PC-3 (cell line): Measurements from ENCODE around the gene PCCA. TPM values are rescaled to one million over a fixed set of nuclear protein-coding genes. Genes with fewer than 3 reads are reported as not detected.
"Not testable (repeated sequence)": the region's sequence is repeated elsewhere in the genome, so short reads cannot be mapped to it uniquely, and the experiment has no call there.

ENCODE experiments used
- ATAC-seq: fragments of 200-7000 bp; cut with Tn5 transposase; 2 replicates; pipeline ENCODE4 v1.9.1; 2020; ENCODE audit warnings: mild to moderate bottlenecking, moderate library complexity
- BruUV-seq: library from RNA; stranded (reverse); fragments of 400-500 nt; replicated peaks from 2 replicates; lab custom pipeline; 2021; lab: Mats Ljungman, UMichigan
- CTCF ChIA-PET: fragments of 300-600 bp; sonication (Branson Sonifier 250); formaldehyde crosslinking; loops from one replicate; lab custom pipeline; 2022; ENCODE audit warnings: antibody characterized with exemption; lab: Charles Lee
- POLR2A ChIA-PET: fragments of 300-600 bp; sonication (Branson Sonifier 250); formaldehyde crosslinking; loops from one replicate; lab custom pipeline; 2022; ENCODE audit warnings: antibody characterized with exemption; ENCODE audit not compliant: unreplicated experiment; lab: Charles Lee
- DNase-seq: peaks from one replicate; pipeline ENCODE4 v3.0.0-alpha.2; 2015
- H2AFZ ChIP-seq: fragments of 300-600 bp; sonication (generic); 2 replicates; pipeline ENCODE4 v1.6.0; 2016; ENCODE audit warnings: antibody characterized with exemption, low read length
- H3F3A ChIP-seq: fragments of 300-600 bp; sonication (generic); one replicate; pipeline ENCODE4 v1.6.0; 2017; ENCODE audit warnings: antibody characterized with exemption, low read length, control low read depth, mild to moderate bottlenecking; ENCODE audit not compliant: unreplicated experiment
- H3K27ac ChIP-seq: fragments of 300-600 bp; sonication (generic); 2 replicates; pipeline ENCODE4 v1.5.1; 2016; ENCODE audit warnings: mild to moderate bottlenecking, low read length
- H3K27me3 ChIP-seq: fragments of 300-600 bp; sonication (generic); 2 replicates; pipeline ENCODE4 v1.6.1; 2016; ENCODE audit warnings: low read length, mixed read lengths
- H3K36me3 ChIP-seq: fragments of 300-600 bp; sonication (generic); 2 replicates; pipeline ENCODE4 v1.6.1; 2016; ENCODE audit warnings: low read depth, mixed run types, low read length, mixed read lengths
- H3K4me1 ChIP-seq: fragments of 300-600 bp; sonication (generic); 2 replicates; pipeline ENCODE4 v1.5.1; 2016; ENCODE audit warnings: low read length; ENCODE audit not compliant: insufficient read depth
- H3K4me2 ChIP-seq: fragments of 300-600 bp; sonication (generic); 2 replicates; pipeline ENCODE4 v1.6.0; 2016; ENCODE audit warnings: low read length
- H3K4me3 ChIP-seq: fragments of 300-600 bp; sonication (generic); 2 replicates; pipeline ENCODE4 v1.5.1; 2016; ENCODE audit warnings: mild to moderate bottlenecking, low read length, mixed read lengths
- H3K79me2 ChIP-seq: fragments of 300-600 bp; sonication (generic); 2 replicates; pipeline ENCODE4 v1.6.1; 2017; ENCODE audit warnings: low read length, mixed read lengths
- H3K9ac ChIP-seq: fragments of 300-600 bp; sonication (generic); 2 replicates; pipeline ENCODE4 v1.6.0; 2016; ENCODE audit warnings: mild to moderate bottlenecking, low read length
- H3K9me2 ChIP-seq: fragments of 300-600 bp; sonication (generic); replicated peaks from 2 replicates; pipeline ENCODE4 v1.6.1; 2016; ENCODE audit warnings: mixed run types, low read length, mixed read lengths
- H3K9me3 ChIP-seq: fragments of 300-600 bp; sonication (generic); 2 replicates; pipeline ENCODE4 v1.6.1; 2016; ENCODE audit warnings: low read length, mixed read lengths
- H4K20me1 ChIP-seq: fragments of 300-600 bp; sonication (generic); 2 replicates; pipeline ENCODE4 v1.6.1; 2016; ENCODE audit warnings: low read length, mixed read lengths
- EZH2 ChIP-seq: fragments of 300-600 bp; sonication (generic); IDR thresholded peaks from one replicate; pipeline ENCODE4 v1.6.1; 2017; ENCODE audit warnings: antibody characterized with exemption, mild to moderate bottlenecking, low read length; ENCODE audit not compliant: unreplicated experiment
- EZH2phosphoT487 ChIP-seq: fragments of 300-600 bp; sonication (generic); IDR thresholded peaks from 2 replicates; pipeline ENCODE4 v1.6.1; 2018; ENCODE audit warnings: mild to moderate bottlenecking, antibody characterized with exemption, low read length, borderline replicate concordance
- intact Hi-C: fragments of 100-400 bp; cut with micrococcal nuclease; formaldehyde crosslinking; loops from 2 replicates; pipeline ENCODE4 v1.9.0; 2023
- total RNA-seq: library from RNA; depleted of rRNA; stranded (reverse); fragments of >200 nt; gene quantifications from 2 replicates; pipeline ENCODE4 v1.2.3, GENCODE V29; 2014
- TF ChIP-seq, protein P1 (sequence below): fragments of 300-600 bp; sonication (generic); conservative IDR thresholded peaks from 2 replicates; pipeline ENCODE4 v1.5.1; 2017; ENCODE audit warnings: antibody characterized with exemption, low read depth, mild to moderate bottlenecking, low read length

The PCCA gene
- total RNA-seq, 1 experiment from 2014 or later: 10.5 TPM

DNA sequence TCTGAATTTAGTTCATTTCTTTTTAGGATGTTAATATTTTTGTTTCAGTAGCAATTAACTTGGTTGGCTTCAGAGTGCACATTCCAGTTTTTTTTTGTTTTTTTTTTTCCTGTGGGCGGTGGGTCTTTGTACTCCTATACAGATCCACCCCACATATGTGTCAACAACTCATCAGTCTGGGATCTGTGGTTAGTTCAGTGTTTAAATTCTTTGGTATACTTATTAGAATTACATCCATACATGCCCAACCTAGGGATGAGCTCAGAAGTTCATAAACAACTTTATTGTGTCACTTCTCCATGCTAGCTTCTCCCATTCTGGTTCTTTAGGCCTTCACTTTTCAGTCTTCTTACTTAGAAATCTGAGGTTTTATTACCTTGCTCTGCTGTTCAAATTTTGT, 50.9 kb downstream of the PCCA start:
- Histone ChIP-seq H3K9me3 (no peaks in the 10 kb centered on the region), H3F3A (no peaks in the 10 kb centered on the region), H3K9me2 (no peaks in the 10 kb centered on the region), H3K36me3 (no peaks in the 10 kb centered on the region), H3K4me2 (no peak overlapping the region), H3K4me3 (no peak overlapping the region), H3K9ac (no peak overlapping the region), H4K20me1 (no peaks in the 10 kb centered on the region), H3K27me3 (no peaks in the 10 kb centered on the region), H3K27ac (no peak overlapping the region), H2AFZ (no peak overlapping the region), H3K79me2 (no peaks in the 10 kb centered on the region), H3K4me1 (peaks cover 3% of the 10 kb centered on the region; the same call in 1 of the 2 replicates)
- no TSS peak for BruUV-seq
- intact Hi-C loops: no loop called here
- no peak for ATAC-seq
- no peak for DNase-seq
- TF ChIP-seq EZH2 (no peak), EZH2phosphoT487 (no peak)
- TF ChIP-seq, protein P1, sequence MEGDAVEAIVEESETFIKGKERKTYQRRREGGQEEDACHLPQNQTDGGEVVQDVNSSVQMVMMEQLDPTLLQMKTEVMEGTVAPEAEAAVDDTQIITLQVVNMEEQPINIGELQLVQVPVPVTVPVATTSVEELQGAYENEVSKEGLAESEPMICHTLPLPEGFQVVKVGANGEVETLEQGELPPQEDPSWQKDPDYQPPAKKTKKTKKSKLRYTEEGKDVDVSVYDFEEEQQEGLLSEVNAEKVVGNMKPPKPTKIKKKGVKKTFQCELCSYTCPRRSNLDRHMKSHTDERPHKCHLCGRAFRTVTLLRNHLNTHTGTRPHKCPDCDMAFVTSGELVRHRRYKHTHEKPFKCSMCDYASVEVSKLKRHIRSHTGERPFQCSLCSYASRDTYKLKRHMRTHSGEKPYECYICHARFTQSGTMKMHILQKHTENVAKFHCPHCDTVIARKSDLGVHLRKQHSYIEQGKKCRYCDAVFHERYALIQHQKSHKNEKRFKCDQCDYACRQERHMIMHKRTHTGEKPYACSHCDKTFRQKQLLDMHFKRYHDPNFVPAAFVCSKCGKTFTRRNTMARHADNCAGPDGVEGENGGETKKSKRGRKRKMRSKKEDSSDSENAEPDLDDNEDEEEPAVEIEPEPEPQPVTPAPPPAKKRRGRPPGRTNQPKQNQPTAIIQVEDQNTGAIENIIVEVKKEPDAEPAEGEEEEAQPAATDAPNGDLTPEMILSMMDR: no peak
- CTCF ChIA-PET: no interaction called here
- POLR2A ChIA-PET: no interaction called here

DNA sequence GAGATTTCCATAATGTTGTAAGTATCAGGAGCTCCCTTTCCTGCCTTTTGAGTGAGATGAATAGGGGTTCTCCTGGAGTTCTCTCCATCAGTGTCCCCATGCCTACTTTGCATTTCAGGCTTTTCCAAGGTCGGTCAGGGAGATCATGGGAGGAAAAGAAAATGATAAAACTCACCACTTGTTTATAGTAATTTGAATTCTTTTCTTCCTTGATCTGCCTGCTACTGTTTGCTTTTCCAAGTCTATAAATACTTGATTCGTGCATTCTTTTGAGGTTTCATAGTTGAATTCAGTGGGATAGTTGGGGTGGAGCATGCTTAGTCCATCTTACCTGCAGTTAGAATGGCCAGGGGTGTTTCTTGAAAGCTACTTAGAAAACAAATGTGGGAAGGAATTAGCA, 51.5 kb downstream of the PCCA start:
- TF ChIP-seq, protein P1: no peak
- TF ChIP-seq EZH2phosphoT487: no peak
- TF ChIP-seq EZH2: no peak

GRCh38 chr13:100141461-100141961, 52.6 kb downstream of the PCCA start:
- H3K9ac ChIP-seq, H3K27me3 ChIP-seq, H3K27ac ChIP-seq, H3K4me3 ChIP-seq, H4K20me1 ChIP-seq, H3K4me2 ChIP-seq, intact Hi-C loops, ATAC-seq, H3K36me3 ChIP-seq, DNase-seq, POLR2A ChIA-PET, H3K4me1 ChIP-seq, H3K9me2 ChIP-seq, BruUV-seq, H3K9me3 ChIP-seq, H2AFZ ChIP-seq, H3K79me2 ChIP-seq, H3F3A ChIP-seq, CTCF ChIA-PET: not testable (repeated sequence)

More for the DNA sequence above, 51.5 kb downstream of the PCCA start:
- H3K36me3 ChIP-seq: no peaks in the 10 kb centered on the region
- DNase-seq: no peak
- ChIA-PET POLR2A (no interaction called here), CTCF (no interaction called here)
- H3K27me3 ChIP-seq: no peaks in the 10 kb centered on the region
- intact Hi-C loops: no loop called here
- no peaks in the 10 kb centered on the region for H4K20me1 ChIP-seq
- no peak for ATAC-seq
- H3K79me2 ChIP-seq: no peaks in the 10 kb centered on the region
- no peak overlapping the region for H3K4me3 ChIP-seq
- no peak overlapping the region for H2AFZ ChIP-seq
- no peak overlapping the region for H3K4me2 ChIP-seq
- no peak overlapping the region for H3K9ac ChIP-seq
- peaks cover 3% of the 10 kb centered on the region; the same call in 1 of the 2 replicates for H3K4me1 ChIP-seq
- H3K9me2 ChIP-seq: no peaks in the 10 kb centered on the region
- no peaks in the 10 kb centered on the region for H3F3A ChIP-seq
- no peaks in the 10 kb centered on the region for H3K9me3 ChIP-seq
- BruUV-seq: no TSS peak
- no peak overlapping the region for H3K27ac ChIP-seq
